HepG2 (cell line): ENCODE measurements around the gene GABBR2. TPM values are rescaled to one million over a fixed set of nuclear protein-coding genes. Genes with fewer than 3 reads are reported as not detected.

ENCODE experiments used
- ATAC-seq: fragments of 200-7000 bp; cut with Tn5 transposase; 3 replicates; pipeline ENCODE4 v1.9.1; 2020; ENCODE audit warnings: mild to moderate bottlenecking, moderate library complexity
- BruUV-seq: library from RNA; stranded (reverse); fragments of 400-500 nt; replicated peaks from 2 replicates; lab custom pipeline; 2021; lab: Mats Ljungman, UMichigan
- CTCF ChIA-PET: fragments of 300-600 bp; formaldehyde crosslinking; extraction: SDS; loops from one replicate; lab custom pipeline; 2021; ENCODE audit warnings: low total read pairs, inconsistent platforms, low intra/inter-chr PET ratio; lab: Yijun Ruan, JAX
- POLR2A ChIA-PET: fragments of 350-600 bp; sonication (Branson Sonifier 250); formaldehyde crosslinking; loops from one replicate; lab custom pipeline; 2020; ENCODE audit warnings: antibody characterized with exemption, inconsistent platforms; lab: Yijun Ruan, JAX
- DNase-seq: peaks from one replicate; pipeline ENCODE4 v3.0.0-alpha.2; 2015; ENCODE audit warnings: low spot score
- FAIRE-seq: peaks from 3 replicates; lab custom pipeline; 2011; peaks lifted over from hg19 to GRCh38; lab: Jason Lieb, UNC
- H2AFZ ChIP-seq: one replicate; pipeline ENCODE4 v1.6.1; 2011; ENCODE audit warnings: low read length, inconsistent platforms
- H3K27ac ChIP-seq: fragments of 300-600 bp; 3 replicates; pipeline ENCODE4 v1.8.0; 2011; ENCODE audit warnings: mixed run types, mild to moderate bottlenecking, mixed read lengths, low read length, inconsistent platforms; ENCODE audit not compliant: insufficient read depth; ENCODE audit errors: extremely low read length
- H3K27me3 ChIP-seq, 2 experiments: fragments of 200-600 bp in 1 of 2; 2 replicates in 1 of 2; 3 replicates in 1 of 2; pipeline versions ENCODE4 v1.6.0 to v1.8.0; 2011; ENCODE audit warnings: low read length in 2 of 2, mild to moderate bottlenecking in 2 of 2, moderate library complexity in 2 of 2, inconsistent platforms in 1 of 2; ENCODE audit not compliant: insufficient read depth in 2 of 2, control insufficient read depth in 1 of 2
- H3K36me3 ChIP-seq, 2 experiments: fragments of 200-600 bp in 1 of 2; replicated peaks in 1 of 2; 2 replicates in 1 of 2; 3 replicates in 1 of 2; pipeline versions ENCODE4 v1.5.1 to v1.8.0; 2011; ENCODE audit warnings: low read length in 2 of 2, inconsistent platforms in 1 of 2; ENCODE audit not compliant: insufficient read depth in 2 of 2, control insufficient read depth in 1 of 2
- H3K4me1 ChIP-seq: 2 replicates; pipeline ENCODE4 v1.5.1; 2012; ENCODE audit warnings: low read length, inconsistent platforms; ENCODE audit not compliant: insufficient read depth
- H3K4me2 ChIP-seq: 2 replicates; pipeline ENCODE4 v1.6.0; 2011; ENCODE audit warnings: low read depth, low read length, inconsistent platforms
- H3K4me3 ChIP-seq, 3 experiments: fragments of 200-600 bp in 1 of 3; sonication (generic), shearing (Covaris generic) in 1 of 3; replicated peaks in 1 of 3; 2 replicates each; pipeline ENCODE4 v1.5.1; 2011 to 2016; ENCODE audit warnings: low read length in 3 of 3, inconsistent platforms in 2 of 3, low read depth in 2 of 3, mild to moderate bottlenecking in 2 of 3, control low read depth in 1 of 3, mixed read lengths in 1 of 3; ENCODE audit not compliant: insufficient read depth in 1 of 3
- H3K79me2 ChIP-seq: one replicate; pipeline ENCODE4 v1.6.1; 2011; ENCODE audit warnings: low read length, inconsistent platforms; ENCODE audit not compliant: insufficient read depth
- H3K9ac ChIP-seq: 2 replicates; pipeline ENCODE4 v1.6.0; 2011; ENCODE audit warnings: mild to moderate bottlenecking, low read depth, low read length, inconsistent platforms; ENCODE audit not compliant: insufficient read depth
- H3K9me3 ChIP-seq: 2 replicates; pipeline ENCODE4 v1.5.1; 2012; ENCODE audit warnings: mild to moderate bottlenecking, low read length
- H4K20me1 ChIP-seq: 2 replicates; pipeline ENCODE4 v1.6.0; 2011; ENCODE audit warnings: inconsistent platforms, mild to moderate bottlenecking, low read length, moderate library complexity; ENCODE audit not compliant: insufficient read depth
- FLYWCH1 ChIP-seq: sonication (generic); formaldehyde crosslinking; IDR thresholded peaks from 2 replicates; pipeline ENCODE4 v1.8.1; 2023; ENCODE audit warnings: mild to moderate bottlenecking, missing genetic modification reagents
- FOXP1 ChIP-seq, 2 experiments: fragments of 450-650 bp in 1 of 2; IDR thresholded peaks; 2 replicates each; pipeline ENCODE4 v1.6.1; 2017 to 2018; ENCODE audit warnings: antibody characterized with exemption in 1 of 2
- ZEB1 ChIP-seq: IDR thresholded peaks from 2 replicates; pipeline ENCODE4 v1.6.1; 2012; ENCODE audit warnings: mild to moderate bottlenecking, low read depth, inconsistent platforms; ENCODE audit not compliant: insufficient replicate concordance
- ZNF12 ChIP-seq: sonication (generic); formaldehyde crosslinking; IDR thresholded peaks from 2 replicates; pipeline ENCODE4 v1.5.0; 2020; ENCODE audit warnings: missing genetic modification reagents
- ZNF451 ChIP-seq: sonication (generic); formaldehyde crosslinking; IDR thresholded peaks from 2 replicates; pipeline ENCODE4 v1.5.0; 2020; ENCODE audit warnings: mild to moderate bottlenecking, missing genetic modification reagents
- ZNF577 ChIP-seq: sonication (generic); formaldehyde crosslinking; IDR thresholded peaks from 2 replicates; pipeline ENCODE4 v1.4.0; 2020; ENCODE audit warnings: mild to moderate bottlenecking, low read depth, missing genetic modification reagents, borderline replicate concordance
- ZNF670 ChIP-seq: sonication (generic); formaldehyde crosslinking; IDR thresholded peaks from 2 replicates; pipeline ENCODE4 v1.8.0; 2022; ENCODE audit warnings: mild to moderate bottlenecking, missing genetic modification reagents, borderline replicate concordance
- WGBS: methylation state at CpG from one replicate; pipeline ENCODE4 v1.1.6; 2017; ENCODE audit warnings: low lambda C conversion rate; 5-methylcytosine and 5-hydroxymethylcytosine counted together
- in situ Hi-C: cut with HindIII; loops from 2 replicates; pipeline ENCODE4 v1.10.0; 2017; ENCODE audit warnings: low pct_unique_long_range_greater_than_20kb; ENCODE audit not compliant: extremely low pct_ligation_motif_present
- intact Hi-C: fragments of 100-400 bp; cut with micrococcal nuclease; formaldehyde crosslinking; loops from one replicate; pipeline ENCODE4 v1.10.0; 2022; ENCODE audit not compliant: unreplicated experiment
- polyA plus RNA-seq, 8 experiments: library from polyadenylated mRNA; depleted of rRNA in 3 of 8; stranded (reverse) in 7 of 8; unstranded in 1 of 8; fragments of >200 nt; fragmentation: Illumina TruSeq in 4 of 8; extraction: Trizol in 4 of 8; gene quantifications; 2 replicates each; pipeline versions ENCODE4 v1.2.1 to v1.2.3, GENCODE V29; 2011 to 2016; ENCODE audit warnings: low read depth in 4 of 8, missing spikeins in 1 of 8, mixed read lengths in 1 of 8; ENCODE audit not compliant: insufficient read depth in 1 of 8
- total RNA-seq, 5 experiments: library from RNA; depleted of rRNA; stranded (reverse); fragments of >200 nt; fragmentation: Illumina TruSeq; extraction: Trizol; gene quantifications; 2 replicates each; pipeline ENCODE4 v1.2.3, GENCODE V29; 2016; ENCODE audit warnings: low read depth in 1 of 5
- TF ChIP-seq, protein P1 (sequence below): sonication (generic); formaldehyde crosslinking; IDR thresholded peaks from 2 replicates; pipeline ENCODE4 v1.4.0; 2020; ENCODE audit warnings: missing genetic modification reagents
- TF ChIP-seq, protein P2 (sequence below): sonication (generic); formaldehyde crosslinking; IDR thresholded peaks from 2 replicates; pipeline ENCODE4 v1.8.0; 2023; ENCODE audit warnings: mild to moderate bottlenecking, missing genetic modification reagents
- TF ChIP-seq, protein P3 (sequence below): IDR thresholded peaks from 2 replicates; pipeline ENCODE4 v1.6.1; 2016; ENCODE audit warnings: mild to moderate bottlenecking
- TF ChIP-seq, protein P4 (sequence below): sonication (generic); formaldehyde crosslinking; IDR thresholded peaks from 2 replicates; pipeline ENCODE4 v1.5.0; 2020; ENCODE audit warnings: mild to moderate bottlenecking, missing genetic modification reagents

GABBR2 gene
- total and polyA plus RNA-seq, 2 of the 13 experiments (the other 11 are each of a cell fraction or from before 2014, with no cell fraction given): 0.02 TPM; not detected in 1

DNA sequence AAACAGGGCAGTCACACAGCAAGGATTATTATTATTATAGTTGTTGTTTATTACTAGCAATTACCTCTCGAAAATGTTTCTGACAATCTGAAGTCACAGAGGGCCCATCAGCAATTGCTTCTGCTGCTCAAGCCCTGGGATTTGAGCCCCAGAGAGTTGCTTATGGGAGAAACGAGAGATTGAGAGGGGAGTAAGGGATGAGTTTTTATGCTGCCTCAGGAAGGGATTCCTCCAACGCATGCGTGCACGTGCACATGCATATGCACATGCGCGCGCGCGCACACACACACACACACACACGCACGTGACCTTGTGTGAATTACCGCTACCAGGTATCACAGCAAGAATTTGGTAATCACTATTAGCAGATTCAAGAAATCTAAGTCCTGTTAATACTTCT is 264.1 kb downstream of the GABBR2 start (continued):
- TF ChIP-seq FOXP1 (IDR thresholded peaks at IDR 0.05) (no peak), FOXP1 (CRISPR knock-in tag; IDR thresholded peaks at IDR 0.05) (no peak), ZNF451 (CRISPR knock-in tag) (no peak)

DNA sequence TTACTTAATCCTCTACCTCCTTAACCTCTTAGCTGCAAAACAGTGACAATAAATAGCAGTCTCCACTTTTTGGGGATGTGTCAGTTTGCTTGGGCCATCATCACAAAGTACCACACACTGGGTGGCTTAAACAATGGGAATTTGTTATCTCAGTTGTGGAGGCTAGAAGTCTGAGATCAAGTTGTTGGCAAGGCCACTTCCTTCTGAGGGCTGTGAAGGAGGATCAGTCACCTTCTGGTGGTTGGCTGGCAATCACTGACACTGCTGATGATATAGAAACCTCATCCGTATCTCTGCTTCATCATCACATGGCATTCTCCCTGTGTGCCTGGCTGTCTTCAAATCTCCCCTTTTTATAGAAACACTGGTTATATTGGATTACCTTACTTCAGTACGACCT is 266.2 kb downstream of the GABBR2 start:
- H3K27me3 ChIP-seq: no peaks in the 10 kb centered on the region; a peak in 1 of 5 replicates
- no peak for TF ChIP-seq ZNF670
- no peak for TF ChIP-seq ZEB1
- no peak for TF ChIP-seq FLYWCH1 (CRISPR knock-in tag)
- in situ Hi-C loops (no loop called here), intact Hi-C loops (no loop called here)
- no peaks in the 10 kb centered on the region for H3K4me1 ChIP-seq
- no peak for FAIRE-seq
- no peak overlapping the region for H3K4me3 ChIP-seq
- no peaks in the 10 kb centered on the region for H4K20me1 ChIP-seq
- WGBS: 45% methylated on average over 2 of the region's 2 CpGs
- no peak overlapping the region for H2AFZ ChIP-seq
- H3K4me2 ChIP-seq: no peak overlapping the region
- H3K9ac ChIP-seq: no peak overlapping the region
- H3K79me2 ChIP-seq: no peaks in the 10 kb centered on the region
- BruUV-seq: no TSS peak
- no peak overlapping the region for H3K27ac ChIP-seq
- H3K36me3 ChIP-seq: no peaks in the 10 kb centered on the region
- POLR2A ChIA-PET: no interaction called here
- ATAC-seq: no peak
- CTCF ChIA-PET: no interaction called here
- no peaks in the 10 kb centered on the region for H3K9me3 ChIP-seq
- DNase-seq: no peak

DNA sequence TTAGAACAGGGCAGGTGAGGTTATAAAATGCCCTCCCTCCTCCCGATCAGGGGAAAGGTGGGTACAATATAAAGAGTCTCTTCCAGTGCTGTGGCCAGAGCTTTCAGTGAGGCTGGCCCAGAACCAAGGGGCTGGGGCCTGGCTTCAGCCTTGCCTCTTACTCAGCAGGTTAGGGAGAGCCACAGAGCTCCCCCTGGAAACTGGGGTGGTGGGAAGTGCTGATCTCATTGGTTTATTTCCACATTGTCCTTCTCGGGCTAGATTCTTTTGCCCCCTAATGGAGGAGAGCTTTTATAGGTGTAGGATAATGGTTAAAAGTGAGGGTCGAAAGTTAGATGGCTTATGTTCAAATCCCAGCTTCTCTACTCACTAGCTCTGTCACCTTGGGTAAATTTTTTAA is 266.6 kb downstream of the GABBR2 start:
- Histone ChIP-seq H3K27me3 (no peaks in the 10 kb centered on the region; a peak in 1 of 5 replicates), H3K79me2 (no peaks in the 10 kb centered on the region), H3K27ac (no peak overlapping the region), H2AFZ (no peak overlapping the region), H3K4me1 (no peaks in the 10 kb centered on the region), H3K36me3 (no peaks in the 10 kb centered on the region), H3K4me3 (no peak overlapping the region), H4K20me1 (no peaks in the 10 kb centered on the region), H3K9ac (no peak overlapping the region), H3K9me3 (no peaks in the 10 kb centered on the region), H3K4me2 (no peak overlapping the region)
- intact Hi-C loops (no loop called here), in situ Hi-C loops (no loop called here)
- BruUV-seq: no TSS peak
- DNase-seq (no peak), FAIRE-seq (no peak), ATAC-seq (no peak)
- 0% methylated on average over 3 of the region's 3 CpGs for WGBS
- CTCF ChIA-PET: no interaction called here
- POLR2A ChIA-PET: no interaction called here
- TF ChIP-seq, protein P1, sequence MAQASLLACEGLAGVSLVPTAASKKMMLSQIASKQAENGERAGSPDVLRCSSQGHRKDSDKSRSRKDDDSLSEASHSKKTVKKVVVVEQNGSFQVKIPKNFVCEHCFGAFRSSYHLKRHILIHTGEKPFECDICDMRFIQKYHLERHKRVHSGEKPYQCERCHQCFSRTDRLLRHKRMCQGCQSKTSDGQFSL (CRISPR knock-in tag): no peak
- no peak for TF ChIP-seq ZNF577 (CRISPR knock-in tag)
- TF ChIP-seq, protein P2, sequence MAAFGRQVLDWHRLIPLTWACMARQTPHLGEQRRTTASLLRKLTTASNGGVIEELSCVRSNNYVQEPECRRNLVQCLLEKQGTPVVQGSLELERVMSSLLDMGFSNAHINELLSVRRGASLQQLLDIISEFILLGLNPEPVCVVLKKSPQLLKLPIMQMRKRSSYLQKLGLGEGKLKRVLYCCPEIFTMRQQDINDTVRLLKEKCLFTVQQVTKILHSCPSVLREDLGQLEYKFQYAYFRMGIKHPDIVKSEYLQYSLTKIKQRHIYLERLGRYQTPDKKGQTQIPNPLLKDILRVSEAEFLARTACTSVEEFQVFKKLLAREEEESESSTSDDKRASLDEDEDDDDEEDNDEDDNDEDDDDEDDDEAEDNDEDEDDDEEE: no peak
- TF ChIP-seq, protein P3, sequence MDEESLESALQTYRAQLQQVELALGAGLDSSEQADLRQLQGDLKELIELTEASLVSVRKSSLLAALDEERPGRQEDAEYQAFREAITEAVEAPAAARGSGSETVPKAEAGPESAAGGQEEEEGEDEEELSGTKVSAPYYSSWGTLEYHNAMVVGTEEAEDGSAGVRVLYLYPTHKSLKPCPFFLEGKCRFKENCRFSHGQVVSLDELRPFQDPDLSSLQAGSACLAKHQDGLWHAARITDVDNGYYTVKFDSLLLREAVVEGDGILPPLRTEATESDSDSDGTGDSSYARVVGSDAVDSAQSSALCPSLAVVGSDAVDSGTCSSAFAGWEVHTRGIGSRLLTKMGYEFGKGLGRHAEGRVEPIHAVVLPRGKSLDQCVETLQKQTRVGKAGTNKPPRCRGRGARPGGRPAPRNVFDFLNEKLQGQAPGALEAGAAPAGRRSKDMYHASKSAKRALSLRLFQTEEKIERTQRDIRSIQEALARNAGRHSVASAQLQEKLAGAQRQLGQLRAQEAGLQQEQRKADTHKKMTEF (CRISPR knock-in tag): no peak
- no peak for TF ChIP-seq ZNF12 (CRISPR knock-in tag)
- TF ChIP-seq, protein P4, sequence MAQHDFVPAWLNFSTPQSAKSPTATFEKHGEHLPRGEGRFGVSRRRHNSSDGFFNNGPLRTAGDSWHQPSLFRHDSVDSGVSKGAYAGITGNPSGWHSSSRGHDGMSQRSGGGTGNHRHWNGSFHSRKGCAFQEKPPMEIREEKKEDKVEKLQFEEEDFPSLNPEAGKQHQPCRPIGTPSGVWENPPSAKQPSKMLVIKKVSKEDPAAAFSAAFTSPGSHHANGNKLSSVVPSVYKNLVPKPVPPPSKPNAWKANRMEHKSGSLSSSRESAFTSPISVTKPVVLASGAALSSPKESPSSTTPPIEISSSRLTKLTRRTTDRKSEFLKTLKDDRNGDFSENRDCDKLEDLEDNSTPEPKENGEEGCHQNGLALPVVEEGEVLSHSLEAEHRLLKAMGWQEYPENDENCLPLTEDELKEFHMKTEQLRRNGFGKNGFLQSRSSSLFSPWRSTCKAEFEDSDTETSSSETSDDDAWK (CRISPR knock-in tag): no peak
